Measurements from ENCODE around the gene LY6G5B.

Gene LY6G5B

GRCh38 chr6:31624070-31624469 lies 45.7 kb upstream of the LY6G5B start:
- no peak for DNase-seq (ENCODE audit: extremely low read depth, insufficient read length)
- no peak overlapping the region for H3K4me3 ChIP-seq (replicated peaks; ENCODE audit: low read depth, low read length)
- no peaks in the 10 kb centered on the region for H3K27me3 ChIP-seq (replicated peaks; ENCODE audit: control insufficient read depth, insufficient read depth, low read length)
- H3K36me3 ChIP-seq (ENCODE audit: control insufficient read depth, insufficient read depth, low read length): peaks cover 45% of the 10 kb centered on the region
- no peak for TF ChIP-seq CTCF (IDR thresholded peaks at IDR 0.05; ENCODE audit: insufficient read depth, low read length, poor library complexity, severe bottlenecking)

GRCh38 chr6:31626952-31627351 lies 42.8 kb upstream of the LY6G5B start:
- DNase-seq (ENCODE audit: extremely low read depth, insufficient read length): no peak
- Histone ChIP-seq H3K27me3 (replicated peaks; ENCODE audit: control insufficient read depth, insufficient read depth, low read length) (no peaks in the 10 kb centered on the region), H3K36me3 (ENCODE audit: control insufficient read depth, insufficient read depth, low read length) (peaks cover 65% of the 10 kb centered on the region), H3K4me3 (replicated peaks; ENCODE audit: low read depth, low read length) (no peak overlapping the region)
- TF ChIP-seq CTCF (IDR thresholded peaks at IDR 0.05; ENCODE audit: insufficient read depth, low read length, poor library complexity, severe bottlenecking): no peak

GRCh38 chr6:31627690-31628287 lies 42.0 kb upstream of the LY6G5B start:
- Histone ChIP-seq H3K4me3 (replicated peaks; ENCODE audit: low read depth, low read length) (no peak overlapping the region), H3K36me3 (ENCODE audit: control insufficient read depth, insufficient read depth, low read length) (peaks cover 71% of the 10 kb centered on the region), H3K27me3 (replicated peaks; ENCODE audit: control insufficient read depth, insufficient read depth, low read length) (no peaks in the 10 kb centered on the region)
- TF ChIP-seq CTCF (IDR thresholded peaks at IDR 0.05; ENCODE audit: insufficient read depth, low read length, poor library complexity, severe bottlenecking): no peak
- no peak for DNase-seq (ENCODE audit: extremely low read depth, insufficient read length)

GRCh38 chr6:31629014-31629413 lies 40.8 kb upstream of the LY6G5B start:
- no peaks in the 10 kb centered on the region for H3K27me3 ChIP-seq (replicated peaks; ENCODE audit: control insufficient read depth, insufficient read depth, low read length)
- no peak for DNase-seq (ENCODE audit: extremely low read depth, insufficient read length)
- no peak for TF ChIP-seq CTCF (IDR thresholded peaks at IDR 0.05; ENCODE audit: insufficient read depth, low read length, poor library complexity, severe bottlenecking)
- peaks cover 71% of the 10 kb centered on the region for H3K36me3 ChIP-seq (ENCODE audit: control insufficient read depth, insufficient read depth, low read length)
- no peak overlapping the region for H3K4me3 ChIP-seq (replicated peaks; ENCODE audit: low read depth, low read length)

- TF ChIP-seq CTCF (IDR thresholded peaks at IDR 0.05; ENCODE audit: insufficient read depth, low read length, poor library complexity, severe bottlenecking): no peak
Measured at GRCh38 chr6:31630177-31630934, 39.4 kb upstream of the LY6G5B start.

More at GRCh38 chr6:31630177-31630934, 39.4 kb upstream of the LY6G5B start:
- Histone ChIP-seq H3K27me3 (replicated peaks; ENCODE audit: control insufficient read depth, insufficient read depth, low read length) (no peaks in the 10 kb centered on the region), H3K36me3 (ENCODE audit: control insufficient read depth, insufficient read depth, low read length) (peaks cover 70% of the 10 kb centered on the region), H3K4me3 (replicated peaks; ENCODE audit: low read depth, low read length) (no peak overlapping the region)
- no peak for DNase-seq (ENCODE audit: extremely low read depth, insufficient read length)
